PC-3 (cell line): ENCODE data around the gene C2CD4A.

Experiments
- EZH2 ChIP-seq: fragments of 300-600 bp; sonication (generic); IDR thresholded peaks from one replicate; pipeline ENCODE4 v1.6.1; 2017; ENCODE audit warnings: antibody characterized with exemption, mild to moderate bottlenecking, low read length; ENCODE audit not compliant: unreplicated experiment
- EZH2phosphoT487 ChIP-seq: fragments of 300-600 bp; sonication (generic); IDR thresholded peaks from 2 replicates; pipeline ENCODE4 v1.6.1; 2018; ENCODE audit warnings: mild to moderate bottlenecking, antibody characterized with exemption, low read length, borderline replicate concordance
- TF ChIP-seq, protein P1 (sequence below): fragments of 300-600 bp; sonication (generic); conservative IDR thresholded peaks from 2 replicates; pipeline ENCODE4 v1.5.1; 2017; ENCODE audit warnings: antibody characterized with exemption, low read depth, mild to moderate bottlenecking, low read length

DNA sequence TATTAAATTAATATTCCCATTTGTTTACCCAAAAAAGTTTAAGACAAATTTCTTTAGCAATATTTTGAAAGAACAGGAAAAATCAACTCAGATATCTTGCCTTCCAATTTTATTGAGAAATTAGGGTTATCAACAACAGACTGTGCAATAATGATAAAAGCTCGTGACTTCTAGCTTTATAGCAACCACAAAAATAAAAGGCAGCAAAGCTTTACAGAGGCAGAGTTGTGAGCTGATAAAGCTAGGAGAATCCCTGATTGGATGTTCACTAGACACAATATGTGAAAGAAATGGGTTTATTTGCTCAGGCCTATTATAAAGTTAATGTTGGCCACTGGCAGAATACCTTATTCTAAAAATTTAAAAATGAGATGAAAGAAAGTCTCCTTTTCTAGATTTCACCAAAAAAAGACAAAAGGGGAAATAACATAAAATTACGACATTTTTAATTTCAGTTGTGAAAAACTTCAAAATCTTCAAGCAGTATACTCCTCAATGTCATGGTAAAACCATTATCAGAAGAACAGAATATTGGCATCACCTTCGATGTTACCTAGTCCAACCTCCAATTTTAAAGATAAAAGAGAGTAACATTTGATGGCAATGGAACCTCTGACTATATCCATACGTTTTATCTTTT is 9.3 kb upstream of the C2CD4A start:
- TF ChIP-seq, protein P1, sequence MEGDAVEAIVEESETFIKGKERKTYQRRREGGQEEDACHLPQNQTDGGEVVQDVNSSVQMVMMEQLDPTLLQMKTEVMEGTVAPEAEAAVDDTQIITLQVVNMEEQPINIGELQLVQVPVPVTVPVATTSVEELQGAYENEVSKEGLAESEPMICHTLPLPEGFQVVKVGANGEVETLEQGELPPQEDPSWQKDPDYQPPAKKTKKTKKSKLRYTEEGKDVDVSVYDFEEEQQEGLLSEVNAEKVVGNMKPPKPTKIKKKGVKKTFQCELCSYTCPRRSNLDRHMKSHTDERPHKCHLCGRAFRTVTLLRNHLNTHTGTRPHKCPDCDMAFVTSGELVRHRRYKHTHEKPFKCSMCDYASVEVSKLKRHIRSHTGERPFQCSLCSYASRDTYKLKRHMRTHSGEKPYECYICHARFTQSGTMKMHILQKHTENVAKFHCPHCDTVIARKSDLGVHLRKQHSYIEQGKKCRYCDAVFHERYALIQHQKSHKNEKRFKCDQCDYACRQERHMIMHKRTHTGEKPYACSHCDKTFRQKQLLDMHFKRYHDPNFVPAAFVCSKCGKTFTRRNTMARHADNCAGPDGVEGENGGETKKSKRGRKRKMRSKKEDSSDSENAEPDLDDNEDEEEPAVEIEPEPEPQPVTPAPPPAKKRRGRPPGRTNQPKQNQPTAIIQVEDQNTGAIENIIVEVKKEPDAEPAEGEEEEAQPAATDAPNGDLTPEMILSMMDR, result no peak
- TF ChIP-seq EZH2phosphoT487, result no peak
- TF ChIP-seq EZH2, result no peak
